Measurements from ENCODE around the gene CH25H.

DNA sequence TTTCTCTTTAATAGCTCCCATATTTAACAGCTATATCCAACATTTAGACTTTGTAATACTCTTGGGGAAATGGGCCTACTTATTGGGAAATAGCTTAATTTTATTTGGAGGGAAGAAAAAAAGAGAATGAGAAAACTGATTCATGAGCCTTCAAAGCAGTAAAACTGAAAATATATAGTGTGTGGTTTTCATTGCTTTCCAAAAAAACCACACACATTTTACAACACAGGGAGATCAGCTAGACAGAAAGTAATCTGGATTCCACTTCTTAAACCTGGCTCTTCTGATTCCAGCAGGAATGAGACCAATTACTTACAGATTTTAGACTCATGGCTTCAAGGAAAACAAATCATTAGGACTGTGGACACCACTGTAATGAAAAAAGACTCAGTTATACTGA lies 48.7 kb downstream of the CH25H start:
- TF ChIP-seq GATA2 (IDR thresholded peaks at IDR 0.05; ENCODE audit: low read depth, low read length), result no peak
- TF ChIP-seq GATA3 (IDR thresholded peaks at IDR 0.05; ENCODE audit: low read depth, low read length), result no peak

All from SH-SY5Y (cell line).